Erythroblast (primary cell): ENCODE results near the gene HIC2.
"Not testable (repeated sequence)": the region's sequence is repeated elsewhere in the genome, so short reads cannot be mapped to it uniquely, and the experiment has no call there.

Experiments
- GATA1 ChIP-seq: IDR thresholded peaks from 2 replicates; pipeline ENCODE4 v1.6.1; 2011; ENCODE audit warnings: low read depth, mild to moderate bottlenecking, control low read depth, low read length, moderate library complexity
- POLR2A ChIP-seq: IDR thresholded peaks from 2 replicates; pipeline ENCODE4 v1.6.1; 2011; ENCODE audit warnings: mild to moderate bottlenecking, low read length

DNA sequence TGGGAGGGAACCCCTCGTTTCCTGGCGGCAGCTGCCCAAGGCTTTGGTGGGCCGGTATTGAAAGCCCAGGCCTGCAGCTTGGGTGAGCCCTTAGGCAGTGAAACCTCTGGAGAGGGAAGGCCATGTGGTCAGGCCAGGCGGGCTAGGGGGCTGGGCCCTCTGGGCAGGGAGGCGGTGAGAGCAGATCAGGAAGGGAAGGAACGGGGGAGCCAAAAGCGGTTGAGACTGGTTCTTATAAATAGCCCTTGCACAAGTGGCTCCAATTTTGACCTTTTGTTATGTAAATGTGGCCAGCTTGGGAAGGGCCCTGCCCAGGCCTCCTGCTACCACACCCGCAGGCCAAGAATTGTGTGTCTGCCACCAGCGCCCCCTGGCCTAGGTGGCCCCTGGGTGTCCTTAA lies 25.0 kb downstream of the HIC2 start:
- TF ChIP-seq POLR2A, GATA1: not testable (repeated sequence)
